EH (cell line): Measurements from ENCODE around the gene ARHGAP6.

Experiments used
- DNase-seq: peaks from one replicate; pipeline ENCODE4 v3.0.0-alpha.2; 2015; ENCODE audit warnings: low read depth

Gene ARHGAP6

DNA sequence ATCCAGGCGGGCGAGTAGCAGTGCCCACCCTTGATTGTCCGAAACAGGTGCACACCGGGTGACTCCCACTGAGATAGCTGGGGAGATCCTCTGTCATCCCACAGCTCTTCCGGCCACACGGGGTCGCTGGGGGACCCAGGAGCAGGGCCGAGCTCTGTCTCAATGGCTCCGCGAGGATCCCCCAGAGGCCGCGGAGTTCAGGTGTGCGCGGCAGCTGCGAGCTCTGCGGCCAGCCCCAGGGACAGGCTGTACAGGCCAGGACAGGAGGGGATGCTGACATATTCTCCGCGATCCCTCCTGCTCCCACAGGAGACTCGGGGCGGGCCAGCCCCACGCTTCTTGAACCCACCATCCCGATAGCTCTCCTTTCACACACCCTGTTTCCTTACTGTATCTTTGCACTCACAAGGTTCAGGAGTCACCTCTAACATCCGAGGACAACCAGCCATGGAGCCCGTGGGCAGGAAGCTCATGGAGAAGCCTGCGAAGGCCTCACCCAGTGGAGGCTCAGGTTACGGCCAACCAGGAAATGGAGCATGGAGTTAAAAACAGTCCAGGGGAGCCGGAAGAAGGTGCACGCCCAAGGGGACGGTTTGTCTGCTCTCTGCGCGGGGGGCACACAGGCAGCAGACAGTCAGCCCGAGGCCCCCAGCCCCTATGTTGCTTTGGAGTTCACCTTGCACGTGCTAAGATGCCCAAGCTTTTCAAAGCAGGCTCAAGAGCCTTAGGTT lies 450.4 kb downstream of the ARHGAP6 start:
- no peak for DNase-seq

DNA sequence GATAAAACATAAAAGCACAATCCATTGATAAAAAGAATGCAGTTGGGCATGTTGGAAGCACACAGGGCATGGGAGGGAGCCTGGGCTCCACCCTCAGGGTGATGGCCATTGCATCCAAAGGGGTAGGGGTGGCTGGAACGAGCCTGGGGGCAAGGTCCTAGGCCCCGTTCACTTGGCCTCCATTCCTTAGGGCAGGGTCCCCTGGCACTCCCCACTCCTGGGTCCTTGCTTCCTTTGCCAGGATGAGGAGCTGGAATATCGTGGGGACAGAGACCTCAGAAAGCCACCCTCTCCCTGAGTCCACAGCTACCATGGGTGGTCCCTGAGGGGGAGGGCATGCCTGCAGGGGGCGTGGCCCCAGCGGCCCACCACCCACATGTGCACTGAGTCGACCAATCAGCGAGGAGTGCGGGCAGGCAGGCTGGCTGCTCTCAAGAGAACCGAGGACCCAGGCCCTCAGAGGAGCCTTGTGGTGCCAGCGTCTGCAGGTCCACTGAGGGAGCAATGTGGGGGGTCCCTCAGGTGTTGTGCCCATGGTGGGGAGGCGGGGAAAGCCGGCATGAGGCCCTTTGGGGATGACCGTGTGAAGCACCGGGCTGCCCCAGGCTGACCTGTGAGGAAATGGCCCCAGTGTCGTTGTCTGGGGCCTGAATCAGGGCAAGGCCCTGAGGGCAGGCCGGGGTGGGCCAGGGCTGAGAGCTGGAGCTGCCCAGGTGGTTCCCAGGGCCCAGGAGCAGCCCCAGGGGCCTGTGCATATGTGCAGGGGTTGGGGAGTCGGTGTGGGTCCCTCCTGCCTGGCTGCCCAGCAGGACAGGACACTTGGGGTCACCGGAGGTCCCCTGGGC lies 451.2 kb downstream of the ARHGAP6 start:
- no peak for DNase-seq

DNA sequence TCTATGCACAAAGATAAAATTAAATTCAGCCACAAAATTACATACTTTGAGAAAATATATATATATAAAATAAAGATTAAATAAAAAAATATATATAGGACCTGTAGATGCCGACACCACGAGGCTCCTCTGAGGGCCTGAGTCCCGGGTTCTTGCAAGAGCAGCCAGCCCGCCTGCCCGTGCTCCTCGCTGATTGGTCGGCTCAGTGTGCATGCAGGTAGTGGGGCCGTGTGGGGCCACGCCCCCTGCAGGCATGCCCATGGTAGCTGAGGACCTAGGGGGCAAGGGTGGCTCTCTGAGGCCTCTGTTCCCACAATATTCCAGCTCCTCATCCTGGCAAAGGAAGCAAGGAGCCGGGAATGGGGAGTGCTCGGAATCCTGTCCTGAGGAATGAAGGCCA lies 453.0 kb downstream of the ARHGAP6 start:
- DNase-seq: no peak

DNA sequence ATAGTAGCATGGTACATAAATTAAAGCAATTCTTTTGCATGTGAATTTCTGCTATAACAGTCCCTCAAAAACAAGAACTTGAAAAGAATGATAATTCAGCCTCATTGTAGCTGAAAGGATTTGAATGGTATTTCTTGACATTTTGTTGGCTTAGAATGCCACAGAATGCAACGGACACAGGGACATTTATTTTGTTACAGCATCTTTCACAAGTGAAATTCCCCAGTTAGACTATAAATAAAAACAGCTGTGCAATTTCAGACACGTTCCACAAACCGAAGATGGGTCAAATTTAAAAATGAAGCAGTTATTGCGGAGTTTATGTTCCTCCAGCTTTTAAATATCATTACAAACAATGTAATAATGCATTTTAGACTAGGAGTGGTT lies 455.3 kb downstream of the ARHGAP6 start:
- peak; percentile 13 for DNase-seq

DNA sequence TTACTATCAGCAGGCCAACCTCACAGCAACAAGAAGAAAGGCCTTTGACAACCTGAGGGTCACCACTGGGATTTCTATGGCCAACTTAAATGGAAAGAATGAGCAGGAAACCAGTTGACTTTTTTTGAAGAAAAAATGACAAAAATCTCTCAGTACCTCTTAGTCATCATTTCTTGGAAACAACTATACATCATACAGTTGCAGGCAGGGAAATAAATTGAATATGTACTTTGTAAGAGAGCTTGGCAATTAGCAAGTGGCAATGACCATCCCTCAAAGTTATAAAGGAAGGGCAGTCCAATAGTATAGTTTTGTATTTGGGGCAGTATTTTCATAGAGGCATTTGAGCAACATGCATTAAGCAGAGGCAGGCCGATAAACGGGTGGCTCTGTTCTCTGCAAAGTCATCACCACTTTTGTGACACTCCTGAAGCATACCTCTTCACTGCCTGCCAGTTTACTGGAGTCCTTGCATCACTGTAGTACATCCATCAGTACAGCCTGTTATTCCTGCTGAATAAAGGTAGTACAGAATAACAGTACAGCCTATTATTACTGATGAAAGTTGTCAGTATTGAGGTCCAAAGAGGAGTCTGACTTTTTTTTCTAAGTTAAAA lies 455.8 kb downstream of the ARHGAP6 start:
- DNase-seq: peak; percentile 28

DNA sequence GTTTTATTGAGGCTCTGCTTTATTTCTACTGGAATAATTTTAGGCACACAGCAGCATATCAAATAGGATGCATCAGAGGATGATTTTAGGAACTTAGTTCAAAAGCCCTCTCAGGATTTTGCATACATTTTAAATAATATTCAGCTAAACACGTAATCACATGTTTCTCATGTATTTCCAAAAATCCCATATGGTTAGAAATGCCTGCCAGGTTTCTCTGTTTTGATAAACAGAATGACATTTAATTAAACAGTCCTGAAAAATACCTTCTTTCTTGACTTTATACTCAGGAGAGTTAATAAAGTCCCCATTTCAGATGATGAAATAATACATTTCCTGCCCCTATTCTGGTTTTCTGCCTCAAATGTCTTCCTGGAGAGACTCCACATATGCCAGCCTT lies 459.0 kb downstream of the ARHGAP6 start:
- no peak for DNase-seq

DNA sequence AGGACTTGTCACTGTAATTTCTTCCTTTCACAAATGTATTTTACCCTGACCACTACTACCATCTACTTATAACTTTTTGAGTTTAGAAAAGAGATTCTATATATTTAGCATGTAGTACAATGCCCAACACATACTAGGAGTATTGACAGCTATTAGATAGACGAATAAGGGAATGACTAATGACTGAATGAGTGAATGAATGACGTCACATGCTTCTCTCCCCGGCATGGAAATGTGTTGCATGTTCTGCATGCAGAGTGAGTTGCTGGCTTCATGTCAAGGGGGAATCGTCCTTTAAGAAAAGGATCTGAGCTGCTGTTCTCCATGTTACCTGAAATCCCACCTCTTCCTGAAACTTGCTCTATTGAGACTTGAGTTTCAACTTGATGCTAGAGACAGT lies 459.9 kb downstream of the ARHGAP6 start:
- DNase-seq: no peak

DNA sequence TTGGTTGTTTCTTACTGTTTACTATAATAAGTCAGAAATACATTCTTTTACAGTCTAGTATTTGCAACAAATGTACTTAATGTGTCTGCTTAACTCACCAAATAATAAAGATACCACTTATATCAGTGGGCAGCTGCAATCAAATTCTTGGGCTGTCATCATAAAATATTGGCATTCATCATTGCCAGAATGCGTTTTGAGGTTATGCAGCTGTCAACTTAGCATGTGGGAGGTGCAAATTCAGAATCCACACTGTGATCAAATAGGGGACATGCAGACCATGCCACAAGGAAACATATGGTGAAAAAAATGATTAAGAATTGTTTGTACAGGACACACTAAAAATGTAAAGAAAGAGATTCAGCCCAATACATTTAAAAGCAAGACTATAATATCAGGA lies 468.0 kb downstream of the ARHGAP6 start:
- no peak for DNase-seq

DNA sequence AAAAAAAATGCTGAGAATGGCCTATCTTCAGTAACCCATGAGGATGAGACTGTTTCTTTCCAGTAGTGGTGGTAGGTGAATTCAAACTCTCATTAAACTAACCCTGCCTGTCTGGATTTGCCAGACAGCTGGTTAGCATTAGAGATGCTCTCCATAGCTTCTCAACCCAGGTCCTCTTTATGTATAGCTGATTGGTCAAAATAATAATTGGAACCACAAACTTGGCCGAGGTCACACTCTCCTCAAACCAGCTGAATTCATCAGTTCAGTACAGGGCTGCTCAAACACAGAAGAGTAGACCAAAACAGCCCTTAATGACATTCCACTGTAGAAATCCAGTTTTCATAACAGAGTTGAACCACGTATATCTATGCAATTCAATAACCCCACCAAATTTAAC lies 469.2 kb downstream of the ARHGAP6 start:
- DNase-seq: peak; percentile 34

DNA sequence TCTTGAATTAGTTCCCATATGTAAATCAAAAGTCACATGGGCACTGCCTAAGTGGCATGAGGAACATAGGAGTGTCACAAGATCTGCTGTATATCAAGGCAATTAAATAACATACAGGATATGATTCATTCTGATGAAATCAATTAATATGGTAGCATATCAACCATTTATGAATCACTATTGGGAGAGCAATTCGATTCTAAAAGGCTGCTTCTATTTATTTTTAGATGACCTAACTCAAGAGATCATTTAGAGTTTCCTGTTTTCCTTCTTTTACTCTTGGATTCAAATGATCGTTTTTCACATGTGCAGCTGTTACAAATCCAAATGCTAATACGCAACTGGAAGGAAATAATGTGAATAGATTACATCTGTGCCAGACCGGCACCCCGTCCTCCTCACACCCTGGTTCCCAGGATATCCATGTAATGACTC lies 472.7 kb downstream of the ARHGAP6 start:
- DNase-seq: peak; percentile 28

DNA sequence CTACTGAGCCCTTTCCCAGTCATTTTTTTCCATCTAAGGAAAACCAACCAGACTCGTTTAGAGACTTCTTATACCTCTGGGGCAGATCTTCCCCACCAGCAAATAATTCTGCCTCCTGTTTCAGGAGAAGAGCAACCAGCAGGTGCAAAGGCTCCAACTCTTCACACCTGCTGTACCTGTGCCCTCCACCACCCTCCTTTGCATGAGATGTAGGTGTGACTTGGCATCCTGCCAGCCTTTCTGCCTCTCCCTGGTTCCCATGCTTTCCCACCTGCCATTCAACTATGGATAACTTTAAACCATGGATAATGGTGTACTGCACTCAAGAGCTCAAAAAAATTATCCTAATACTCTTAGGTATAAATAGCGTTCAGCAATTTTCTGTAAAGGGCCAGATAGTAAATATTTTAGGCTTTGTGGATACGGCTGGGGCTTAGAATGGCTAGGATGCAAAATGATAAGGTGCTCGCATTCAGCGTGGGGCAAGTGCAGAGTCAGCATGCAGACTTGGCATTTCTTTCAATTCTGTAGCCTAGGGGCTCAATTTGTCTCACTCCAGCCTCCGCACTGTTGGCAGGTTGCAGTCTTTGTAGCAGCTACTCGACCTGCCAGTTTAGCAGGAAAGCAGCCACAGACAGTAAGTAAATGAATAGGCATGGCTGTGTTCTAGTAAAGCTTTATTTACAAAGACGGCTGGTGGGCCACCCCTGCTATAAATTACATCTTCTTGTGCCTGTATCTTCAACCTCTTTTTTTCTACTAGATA lies 474.8 kb downstream of the ARHGAP6 start:
- DNase-seq: no peak

DNA sequence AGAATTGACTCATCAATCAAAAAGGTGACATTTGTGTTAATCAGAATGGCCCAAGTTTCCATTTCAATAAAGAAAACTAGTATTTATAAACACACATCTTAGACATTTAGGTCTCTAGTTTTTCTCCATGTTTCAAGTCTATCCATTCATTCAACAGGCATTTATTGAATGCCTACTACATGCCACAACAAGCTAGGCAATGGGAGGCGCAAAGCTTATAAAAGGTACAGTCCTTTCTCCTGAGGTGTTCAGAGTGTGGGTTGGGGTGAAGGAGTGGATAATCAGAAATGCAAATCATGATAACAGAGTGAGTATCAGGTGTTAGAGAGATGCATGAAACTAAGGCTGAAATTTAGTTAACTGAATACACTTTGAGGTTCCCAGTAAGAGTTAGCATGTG lies 476.6 kb downstream of the ARHGAP6 start:
- no peak for DNase-seq

DNA sequence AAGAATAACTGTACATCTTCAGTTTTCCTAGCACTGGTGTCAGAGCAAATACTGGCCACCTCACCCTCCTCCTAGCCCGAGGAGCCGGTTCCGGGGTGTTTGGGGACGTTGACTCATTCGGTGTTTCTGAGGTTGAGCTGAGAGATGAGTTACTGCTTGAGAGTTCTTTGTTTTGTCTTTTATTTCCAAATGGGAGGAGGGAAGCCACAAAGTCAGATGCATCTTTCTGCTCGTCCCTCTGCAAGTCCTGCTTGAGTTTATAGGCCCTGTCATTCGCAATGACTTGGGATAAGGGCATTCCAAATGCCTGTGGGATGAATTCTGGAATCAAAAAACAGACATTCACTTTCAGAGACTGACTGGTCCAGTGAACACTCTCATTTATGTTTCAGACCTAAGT lies 477.1 kb downstream of the ARHGAP6 start:
- DNase-seq: peak; percentile 85

DNA sequence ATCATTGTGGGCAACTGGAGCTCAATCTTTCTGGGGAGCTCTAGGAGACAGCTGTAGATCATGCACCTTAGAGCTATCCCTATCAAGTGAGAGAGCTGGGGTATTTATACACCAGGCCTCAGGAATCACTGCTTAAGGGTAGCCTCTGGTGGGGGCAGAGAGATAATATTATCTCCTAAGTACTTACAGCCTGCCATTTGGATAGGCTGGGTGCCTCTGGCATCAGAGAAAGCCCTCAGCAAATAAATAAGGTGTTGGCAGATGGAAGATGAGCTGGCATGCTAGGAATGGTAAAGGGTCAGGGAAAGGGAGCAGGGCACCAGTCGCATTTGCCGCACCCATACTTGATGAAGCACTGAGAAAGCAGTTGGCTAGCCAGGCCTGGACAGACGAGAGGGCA lies 478.7 kb downstream of the ARHGAP6 start:
- DNase-seq: no peak

DNA sequence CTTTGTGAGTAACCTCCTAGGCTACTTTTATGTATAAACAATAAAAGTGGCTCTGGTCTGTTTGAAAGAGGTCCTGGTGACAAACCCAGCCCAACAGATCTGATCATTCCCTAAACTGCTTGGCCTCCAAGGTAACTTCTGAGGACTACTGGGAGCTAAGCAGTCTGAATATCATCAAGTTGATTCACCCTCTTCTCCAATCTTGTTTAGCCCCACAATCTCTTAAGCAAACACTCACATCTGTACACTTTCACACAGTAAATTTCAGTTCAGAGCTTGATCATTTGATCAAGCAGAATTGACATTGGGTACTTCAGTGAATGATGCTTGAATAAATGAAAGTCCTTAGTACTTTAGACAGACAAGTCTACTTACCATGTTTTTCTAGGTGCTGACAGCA lies 479.9 kb downstream of the ARHGAP6 start:
- no peak for DNase-seq

DNA sequence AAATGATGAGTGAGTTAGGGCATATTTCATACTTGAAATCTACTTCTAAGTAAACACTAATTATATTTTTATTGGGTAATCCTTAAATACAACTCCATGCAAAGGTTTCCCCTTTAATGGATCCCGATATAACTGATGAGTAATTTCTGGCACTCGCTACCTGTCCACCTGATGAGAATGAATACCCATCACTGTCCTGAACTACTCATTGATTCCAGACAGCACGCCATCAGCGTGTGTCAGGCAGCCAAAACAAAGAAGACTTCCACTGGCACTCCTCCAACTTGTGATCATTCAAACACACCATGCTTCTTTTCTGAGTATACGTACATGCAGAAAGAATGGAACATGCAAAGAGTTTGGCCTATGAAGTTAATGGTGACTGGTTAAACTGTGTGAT lies 485.1 kb downstream of the ARHGAP6 start:
- no peak for DNase-seq

DNA sequence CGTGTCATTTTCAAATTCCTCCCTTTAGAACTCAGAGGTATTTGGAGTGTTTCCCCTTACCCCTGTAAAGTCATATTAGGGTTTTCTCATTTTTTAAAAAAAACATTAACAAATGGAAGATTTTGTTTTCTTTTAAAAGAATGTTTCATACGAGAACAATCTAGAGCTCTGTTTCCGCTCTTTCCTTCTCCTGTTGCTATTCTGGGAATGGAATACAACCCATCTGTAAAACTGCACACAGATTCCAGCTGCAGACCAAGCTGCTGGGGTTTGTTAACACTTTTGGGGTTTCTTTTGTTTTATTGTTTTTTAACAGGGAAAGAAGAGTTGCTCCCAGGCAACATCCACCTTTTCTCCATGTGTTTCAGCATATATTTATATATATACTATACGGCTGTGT lies 493.3 kb downstream of the ARHGAP6 start:
- peak; percentile 4 for DNase-seq

DNA sequence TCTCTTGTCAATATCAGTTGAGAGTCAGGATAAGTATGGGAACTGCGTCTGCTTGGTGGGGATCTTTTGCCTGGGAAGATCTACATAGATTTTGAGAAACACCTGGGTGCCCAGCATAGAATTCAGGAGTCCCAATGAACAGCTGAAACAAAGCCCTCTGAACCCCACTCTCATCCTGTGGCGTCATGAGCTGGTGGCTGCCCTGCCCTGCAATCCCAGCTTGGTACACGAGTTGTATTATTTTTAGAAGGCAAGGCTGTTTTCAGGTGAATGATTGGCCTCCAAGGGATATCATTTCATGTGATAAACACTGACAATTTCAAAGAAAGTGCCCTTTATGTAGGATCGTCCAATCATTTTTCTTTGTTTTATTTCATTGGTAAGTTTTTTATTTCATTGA lies 493.8 kb downstream of the ARHGAP6 start:
- DNase-seq: no peak

DNA sequence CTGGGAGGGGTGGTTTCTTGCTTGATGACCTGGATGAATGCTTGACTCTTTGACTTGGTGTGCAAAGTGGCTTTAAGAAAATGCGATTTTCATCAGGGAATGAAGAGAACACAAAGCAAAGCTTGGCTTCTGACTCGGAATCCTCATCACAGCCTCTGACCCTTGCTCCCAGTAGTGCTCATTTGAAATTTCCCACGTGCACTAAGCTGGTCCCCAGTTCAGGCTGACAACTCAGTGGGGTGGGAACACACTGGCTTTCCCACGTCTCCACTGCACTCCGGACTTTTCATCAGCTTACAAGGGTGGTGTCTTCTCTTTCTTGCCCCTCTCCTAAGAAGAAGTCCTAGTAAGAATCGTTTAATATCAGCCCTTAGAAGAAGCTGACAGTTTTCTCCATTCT lies 501.3 kb downstream of the ARHGAP6 start:
- DNase-seq: no peak

DNA sequence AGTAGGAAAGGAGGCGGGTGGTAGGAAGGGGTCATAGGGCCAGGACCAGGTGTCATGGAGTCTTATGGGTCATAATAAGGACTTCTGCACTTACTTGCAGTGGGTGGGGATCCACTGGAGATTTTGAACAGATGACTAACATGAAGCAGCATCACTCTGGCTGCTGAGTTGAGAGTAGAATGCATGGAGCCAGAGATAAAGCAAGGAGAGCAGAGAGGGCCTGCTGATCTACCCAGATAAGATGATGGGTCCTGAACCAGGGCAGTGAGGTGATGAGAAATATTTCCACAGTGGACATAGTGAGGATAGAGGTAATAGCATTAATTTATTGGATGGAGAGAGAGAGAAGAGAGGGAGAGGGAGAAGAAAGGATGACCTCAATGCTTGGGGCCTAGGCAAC lies 506.6 kb downstream of the ARHGAP6 start:
- DNase-seq: no peak

DNA sequence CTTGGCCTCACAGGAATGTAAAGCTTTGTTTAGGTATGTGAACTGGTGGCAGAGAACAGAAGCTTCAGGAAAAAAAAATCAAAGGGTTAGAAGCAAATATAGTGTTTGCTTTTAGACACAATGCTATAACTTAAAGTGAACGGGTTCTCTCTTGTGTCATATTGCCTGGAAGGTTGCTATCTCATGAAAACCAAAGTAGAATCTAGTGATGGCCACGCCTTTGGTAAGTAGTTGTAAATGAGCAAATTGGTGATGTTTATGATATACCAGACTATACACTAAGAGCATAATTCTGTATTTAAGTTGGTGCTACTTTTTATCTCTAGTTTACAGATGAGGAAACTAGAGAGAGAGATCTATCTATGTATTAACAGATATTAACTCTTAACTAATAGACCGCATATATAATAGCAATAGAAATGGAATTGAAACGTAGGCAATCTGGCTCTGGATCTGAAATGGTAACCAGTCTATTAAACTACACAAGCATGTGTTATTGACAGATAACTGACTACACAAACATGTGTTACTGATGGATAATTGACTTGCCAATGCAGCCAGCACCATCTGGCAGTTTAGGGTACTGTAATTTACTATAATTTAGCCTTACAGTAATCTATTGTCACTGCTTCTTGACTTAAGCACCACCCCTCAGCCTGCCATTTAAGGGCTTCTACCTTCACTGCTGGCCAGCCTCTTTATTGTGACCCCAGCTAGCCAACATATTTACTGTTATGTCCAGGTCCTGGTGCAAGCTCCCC lies 513.7 kb downstream of the ARHGAP6 start:
- no peak for DNase-seq

DNA sequence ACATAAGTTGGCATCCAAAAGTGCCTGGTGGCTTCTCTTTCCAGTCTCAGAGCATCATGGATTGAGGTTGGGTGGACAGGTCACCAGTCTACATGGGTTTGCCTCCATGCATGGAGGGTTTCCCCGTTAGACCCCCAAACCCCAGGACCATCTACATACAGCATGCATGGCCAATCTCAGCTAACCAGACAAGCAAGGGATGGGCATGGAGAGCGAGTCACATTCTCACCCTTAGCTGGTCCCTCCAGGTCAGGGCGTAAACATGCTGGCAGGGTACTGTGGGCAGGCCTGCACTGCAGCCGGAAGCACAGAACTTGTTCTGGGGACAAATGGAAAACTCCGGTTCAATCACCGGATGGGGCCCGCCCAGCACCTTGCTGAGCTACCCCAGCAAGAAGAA lies 517.3 kb downstream of the ARHGAP6 start:
- DNase-seq: no peak
